Activated CD4-positive, alpha-beta T cell treated with anti-CD3 and anti-CD28 coated beads, Interleukin-2, Interleukin-6, amounts not matched to agents 100 ng/mL and 50 ng/mL, durations not matched to agents 16 hours and 8 hours (primary cell): ENCODE data around the gene STC2.
"Not testable (repeated sequence)": the region's sequence is repeated elsewhere in the genome, so short reads cannot be mapped to it uniquely, and the experiment has no call there.

Experiments used
- DNase-seq: peaks from one replicate; pipeline ENCODE4 v3.0.0-alpha.2; 2020

Gene STC2

GRCh38 chr5:173327948-173328843, at the start of gene STC2:
STC2 (minus strand) TSS chr5:173328414; CDS start chr5:173328193, 221 bp downstream.
- DNase-seq = peak; percentile 88

DNA sequence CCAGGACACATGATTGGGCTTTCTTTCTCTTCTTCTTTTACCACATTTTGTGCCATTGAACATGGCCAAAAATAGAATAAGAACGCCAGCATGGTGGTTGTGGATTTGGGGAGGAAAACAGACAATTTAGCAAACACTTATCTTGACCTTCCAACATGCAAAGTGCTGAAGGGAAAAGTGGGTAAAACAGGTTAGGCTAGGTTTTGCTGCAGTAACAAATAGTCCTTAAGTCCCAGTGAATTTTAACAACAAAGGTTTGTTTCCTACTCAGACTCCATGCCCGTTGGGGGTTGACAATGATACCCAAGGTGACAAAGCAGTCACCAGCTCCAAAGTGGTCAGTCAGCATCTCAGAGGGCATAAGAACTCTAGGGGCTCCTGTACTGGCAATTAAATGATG, 43.2 kb upstream of the STC2 start:
- no peak for DNase-seq

- not testable (repeated sequence) for DNase-seq
Measured at GRCh38 chr5:173363406-173363805, 35.2 kb upstream of the STC2 start.

DNA sequence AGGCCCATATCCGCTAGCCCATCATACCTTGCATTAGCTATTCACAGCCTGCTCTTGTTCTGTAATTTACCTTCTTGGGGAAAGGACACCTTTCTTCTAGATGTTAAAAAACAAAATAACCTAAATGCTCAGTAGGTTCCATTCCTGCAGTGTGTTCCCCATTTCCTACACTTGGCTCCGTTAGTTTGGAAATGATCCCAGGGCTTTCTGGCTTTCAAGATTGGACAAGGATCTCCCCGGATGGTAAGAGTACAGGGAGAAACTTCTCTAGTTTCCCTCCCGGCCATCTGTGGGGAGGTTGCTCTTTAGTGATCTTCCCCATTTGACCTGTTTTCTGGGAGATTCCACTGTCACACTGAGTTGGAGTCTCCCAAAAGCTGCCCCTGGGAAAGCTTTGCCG, 27.3 kb upstream of the STC2 start:
- DNase-seq = no peak

- DNase-seq = no peak
Measured at GRCh38 chr5:173354645-173355044, 26.4 kb upstream of the STC2 start.

- DNase-seq = no peak
Measured at GRCh38 chr5:173352366-173353349, 24.4 kb upstream of the STC2 start.

- no peak for DNase-seq
Measured at GRCh38 chr5:173342813-173343755, 14.9 kb upstream of the STC2 start.

GRCh38 chr5:173341961-173342430, 13.8 kb upstream of the STC2 start:
- no peak for DNase-seq

- no peak for DNase-seq
Measured at GRCh38 chr5:173340984-173341383, 12.8 kb upstream of the STC2 start.

- no peak for DNase-seq
Measured at GRCh38 chr5:173340451-173340850, 12.2 kb upstream of the STC2 start.

GRCh38 chr5:173339286-173339685, 11.1 kb upstream of the STC2 start:
- no peak for DNase-seq

DNA sequence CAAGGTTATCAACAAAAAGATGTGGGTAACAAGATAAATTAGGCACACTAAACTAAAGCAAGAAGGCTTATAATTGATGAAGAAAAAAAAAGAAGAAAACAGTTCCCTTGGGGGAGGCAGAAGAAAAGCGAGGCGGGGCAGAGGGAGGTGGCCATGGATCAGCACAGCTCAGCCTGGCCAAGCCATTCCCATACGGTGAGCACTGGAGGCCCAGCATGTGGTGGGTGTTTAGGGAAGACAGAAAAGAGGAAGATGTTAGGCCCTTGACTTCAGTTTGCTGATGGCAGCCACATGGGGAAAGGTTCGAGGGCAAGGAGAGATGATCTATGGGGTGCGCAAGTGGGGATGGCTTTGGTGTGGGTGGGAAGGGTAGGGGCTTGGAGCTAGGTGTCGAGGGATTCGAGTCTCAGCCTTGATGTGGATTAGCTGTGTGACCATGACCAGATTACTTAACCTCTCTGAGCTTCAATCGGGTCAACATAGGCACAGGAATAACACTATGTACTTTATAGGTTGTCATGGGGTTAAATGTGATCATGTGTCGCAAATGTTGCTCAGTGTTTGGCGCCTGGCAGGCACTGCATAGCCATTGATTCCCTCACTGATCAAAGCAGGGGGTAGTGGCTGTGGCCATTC, 10.3 kb upstream of the STC2 start:
- DNase-seq = no peak

DNA sequence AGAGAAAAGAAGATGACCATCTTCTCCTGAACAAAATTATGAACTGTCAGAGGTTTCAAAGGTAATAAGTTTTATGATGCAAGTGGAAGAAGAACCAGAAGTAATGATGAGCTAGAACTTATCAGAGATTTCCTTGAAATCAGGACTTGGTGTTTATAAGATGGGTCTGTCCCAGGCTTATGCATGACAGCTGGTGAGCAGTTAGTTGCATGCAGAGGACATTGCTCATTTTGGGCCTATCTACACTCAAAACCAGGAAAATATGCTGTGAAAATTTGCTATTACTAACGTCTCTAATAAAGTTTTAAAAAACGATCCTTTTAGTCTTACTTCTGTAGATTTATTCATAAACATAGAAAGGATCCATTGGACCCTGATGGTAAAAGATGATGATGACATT, 6.6 kb upstream of the STC2 start:
- DNase-seq = no peak

- DNase-seq = no peak
Measured at GRCh38 chr5:173333925-173334661, 5.9 kb upstream of the STC2 start.

DNA sequence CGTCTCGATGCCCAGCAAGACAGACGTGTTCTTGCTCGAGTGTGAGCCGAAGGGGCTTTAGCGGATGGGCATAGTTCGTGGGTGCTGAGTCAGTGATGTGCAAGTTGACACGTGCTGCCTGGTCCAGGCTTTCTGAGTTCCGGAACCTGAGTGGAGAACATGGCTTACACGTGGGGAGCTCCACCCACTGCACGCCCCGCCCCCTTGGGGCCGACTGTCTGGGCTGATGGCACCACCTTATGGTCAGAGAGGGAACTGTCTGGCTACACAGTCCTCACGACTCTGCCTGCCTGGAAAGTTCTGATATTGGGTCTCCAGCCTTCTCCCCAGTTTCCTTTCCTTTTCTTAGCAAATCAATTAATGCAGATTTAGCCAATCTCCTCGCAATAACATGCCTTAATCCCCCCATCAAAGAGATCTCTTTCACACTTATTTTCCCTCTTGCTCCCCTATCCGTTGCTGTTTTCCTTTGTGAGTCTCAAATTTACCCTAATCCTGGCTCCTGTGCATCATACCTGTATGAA, 3.8 kb upstream of the STC2 start:
- DNase-seq = peak; percentile 94

- DNase-seq = peak; percentile 33
Measured at GRCh38 chr5:173331287-173331686, 3.1 kb upstream of the STC2 start.

DNA sequence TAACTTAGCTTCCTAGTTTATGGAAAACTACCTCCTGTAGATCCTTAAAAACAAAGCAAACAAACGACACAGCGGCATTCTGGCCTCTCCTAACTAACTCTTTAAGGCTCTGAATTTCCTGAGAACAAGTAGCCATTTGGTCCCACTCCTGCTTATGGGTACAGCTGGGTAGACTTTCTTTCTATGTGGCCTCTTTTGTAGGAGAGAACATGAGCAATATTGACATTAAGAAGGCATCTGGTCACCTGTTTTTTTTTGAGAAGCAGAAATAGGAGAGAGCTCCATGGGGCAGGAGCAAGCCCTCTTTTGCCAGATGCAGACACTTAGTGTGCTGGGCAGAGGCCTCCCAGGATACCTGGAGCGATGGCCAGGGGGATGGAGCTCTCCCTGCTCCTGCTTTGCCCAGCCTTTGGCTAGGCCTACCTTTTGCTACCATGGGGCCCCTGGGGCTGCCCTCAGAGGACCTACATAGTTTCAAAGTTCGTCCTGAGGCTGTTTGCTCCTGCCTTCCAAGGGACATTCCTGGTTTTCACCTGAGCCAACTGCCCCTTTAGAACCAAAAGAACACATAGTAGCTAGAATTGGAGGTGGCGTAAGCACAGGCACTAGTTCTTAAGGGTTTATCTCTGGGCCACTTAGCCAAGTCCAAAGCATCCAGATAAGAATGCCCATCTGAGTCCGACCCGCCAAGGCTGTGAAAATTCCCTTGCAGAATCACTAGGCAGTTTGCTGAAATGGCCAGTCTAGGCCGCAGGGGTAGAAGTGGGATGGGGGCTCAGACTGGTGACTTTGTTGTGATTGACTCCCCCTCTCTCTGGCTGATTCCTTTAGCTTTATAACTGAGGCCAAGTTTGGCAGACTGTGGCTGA, 2.4 kb upstream of the STC2 start:
- DNase-seq = no peak

DNA sequence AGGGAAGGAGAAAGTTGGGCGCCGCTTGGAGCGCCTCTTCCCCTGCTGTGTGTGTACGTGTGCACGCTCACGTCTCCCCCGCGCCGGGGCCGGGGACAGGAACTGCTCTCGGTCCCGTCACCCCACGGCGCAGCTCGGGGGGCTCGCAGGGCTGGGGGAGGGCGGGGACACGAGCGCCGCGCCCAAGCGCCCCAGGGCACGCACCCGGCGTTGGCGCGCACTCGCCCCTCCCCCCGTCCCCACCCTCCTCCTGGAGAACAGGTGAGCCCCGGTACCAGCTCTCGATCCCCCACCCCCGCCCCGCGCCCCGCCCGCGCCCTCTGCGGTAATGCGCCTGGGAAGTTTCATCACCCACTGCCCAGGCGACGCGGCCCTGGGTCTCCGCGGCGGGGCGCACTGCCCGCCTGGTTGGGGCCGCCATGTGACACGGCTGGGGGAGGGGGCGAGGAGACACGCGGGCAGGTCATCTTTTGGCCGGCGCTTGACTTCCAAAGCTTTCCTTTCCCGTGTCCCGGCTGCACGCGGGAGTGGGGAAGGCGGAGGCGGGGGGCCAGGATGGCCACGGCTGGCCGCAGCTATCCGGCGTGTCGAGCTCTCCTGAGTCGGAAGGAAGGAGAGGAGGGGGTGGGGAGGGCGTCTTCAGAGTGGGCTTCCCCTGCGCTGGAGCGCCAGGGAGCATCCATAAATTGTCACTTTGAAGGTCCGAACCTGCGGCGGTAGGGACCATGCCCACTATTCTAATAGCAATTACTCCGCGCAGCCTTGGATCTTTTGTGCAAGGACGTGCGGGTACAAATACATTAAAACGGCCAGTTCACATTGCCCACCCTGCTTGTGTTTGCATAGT, 1.5 kb upstream of the STC2 start:
- peak; percentile 74 for DNase-seq
